ENCODE results near the gene SLC37A4. TPM values are rescaled to one million over a fixed set of nuclear protein-coding genes. Genes with fewer than 3 reads are reported as not detected.

The SLC37A4 gene
- polyA plus RNA-seq, 1 of the 3 experiments (the other 2 are of a cell fraction): 21.8 TPM

DNA sequence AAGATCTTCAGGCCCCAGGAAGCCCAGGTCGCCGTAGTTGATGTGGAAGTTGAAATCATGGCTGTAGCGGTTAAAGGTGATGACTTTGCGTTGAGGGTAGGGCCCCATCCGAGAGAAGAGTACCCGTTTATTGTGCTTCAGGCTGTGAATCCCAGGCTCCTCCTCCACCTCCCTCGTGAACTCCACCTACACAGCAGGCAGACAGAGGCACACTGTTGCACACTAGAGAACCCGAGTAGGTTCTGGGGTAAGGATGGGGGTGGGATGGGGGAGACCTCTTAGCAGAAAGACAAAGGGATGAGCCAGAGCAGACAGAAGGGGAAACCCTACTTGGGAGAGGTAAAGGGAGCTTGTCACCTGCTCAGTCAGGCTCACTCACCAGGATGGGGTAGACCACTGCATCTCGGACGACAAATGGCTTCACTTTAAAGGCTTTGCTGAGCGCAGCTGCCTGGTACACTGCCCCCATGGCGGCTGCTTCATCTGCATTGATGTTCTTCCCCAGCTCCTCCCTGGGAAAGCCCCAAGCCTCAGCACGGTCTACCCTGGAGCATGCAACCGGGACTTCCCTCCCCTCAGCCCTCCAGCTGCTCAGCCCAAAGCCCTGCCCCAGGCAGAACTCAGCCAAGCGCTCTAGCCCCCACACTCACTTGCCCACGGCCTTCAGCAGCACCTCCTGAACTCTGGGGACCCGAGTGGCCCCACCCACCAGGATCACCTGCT lies 20.9 kb upstream of the SLC37A4 start:
- H4K20me1 ChIP-seq (ENCODE audit: insufficient read depth): no peaks in the 10 kb centered on the region
- POLR2A ChIA-PET: interaction anchor here (1.2 kb wide), 1 partner anchor 9 kb away, joined by 4 read pairs; no protein-coding TSS in a partner anchor
- TF ChIP-seq RFX5 (IDR thresholded peaks at IDR 0.05; ENCODE audit: low read length) (no peak), EZH2phosphoT487 (IDR thresholded peaks at IDR 0.05; ENCODE audit: borderline replicate concordance, low read depth) (no peak), SIN3A (IDR thresholded peaks at IDR 0.05; ENCODE audit: borderline replicate concordance, low read depth, low read length) (no peak), ELF1 (IDR thresholded peaks at IDR 0.05) (no peak), JUND (IDR thresholded peaks at IDR 0.05) (no peak), RCOR1 (IDR thresholded peaks at IDR 0.05; ENCODE audit: low read length) (no peak), RXRA (IDR thresholded peaks at IDR 0.05; ENCODE audit: borderline replicate concordance, low read depth) (no peak), GABPA (IDR thresholded peaks at IDR 0.05; ENCODE audit: low read depth) (no peak), MXI1 (IDR thresholded peaks at IDR 0.05; ENCODE audit: low read depth, low read length) (no peak)
- TF ChIP-seq, protein P1, sequence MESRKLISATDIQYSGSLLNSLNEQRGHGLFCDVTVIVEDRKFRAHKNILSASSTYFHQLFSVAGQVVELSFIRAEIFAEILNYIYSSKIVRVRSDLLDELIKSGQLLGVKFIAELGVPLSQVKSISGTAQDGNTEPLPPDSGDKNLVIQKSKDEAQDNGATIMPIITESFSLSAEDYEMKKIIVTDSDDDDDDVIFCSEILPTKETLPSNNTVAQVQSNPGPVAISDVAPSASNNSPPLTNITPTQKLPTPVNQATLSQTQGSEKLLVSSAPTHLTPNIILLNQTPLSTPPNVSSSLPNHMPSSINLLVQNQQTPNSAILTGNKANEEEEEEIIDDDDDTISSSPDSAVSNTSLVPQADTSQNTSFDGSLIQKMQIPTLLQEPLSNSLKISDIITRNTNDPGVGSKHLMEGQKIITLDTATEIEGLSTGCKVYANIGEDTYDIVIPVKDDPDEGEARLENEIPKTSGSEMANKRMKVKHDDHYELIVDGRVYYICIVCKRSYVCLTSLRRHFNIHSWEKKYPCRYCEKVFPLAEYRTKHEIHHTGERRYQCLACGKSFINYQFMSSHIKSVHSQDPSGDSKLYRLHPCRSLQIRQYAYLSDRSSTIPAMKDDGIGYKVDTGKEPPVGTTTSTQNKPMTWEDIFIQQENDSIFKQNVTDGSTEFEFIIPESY (IDR thresholded peaks at IDR 0.05; ENCODE audit: borderline replicate concordance, low read depth): no peak
- TF ChIP-seq, protein P2, sequence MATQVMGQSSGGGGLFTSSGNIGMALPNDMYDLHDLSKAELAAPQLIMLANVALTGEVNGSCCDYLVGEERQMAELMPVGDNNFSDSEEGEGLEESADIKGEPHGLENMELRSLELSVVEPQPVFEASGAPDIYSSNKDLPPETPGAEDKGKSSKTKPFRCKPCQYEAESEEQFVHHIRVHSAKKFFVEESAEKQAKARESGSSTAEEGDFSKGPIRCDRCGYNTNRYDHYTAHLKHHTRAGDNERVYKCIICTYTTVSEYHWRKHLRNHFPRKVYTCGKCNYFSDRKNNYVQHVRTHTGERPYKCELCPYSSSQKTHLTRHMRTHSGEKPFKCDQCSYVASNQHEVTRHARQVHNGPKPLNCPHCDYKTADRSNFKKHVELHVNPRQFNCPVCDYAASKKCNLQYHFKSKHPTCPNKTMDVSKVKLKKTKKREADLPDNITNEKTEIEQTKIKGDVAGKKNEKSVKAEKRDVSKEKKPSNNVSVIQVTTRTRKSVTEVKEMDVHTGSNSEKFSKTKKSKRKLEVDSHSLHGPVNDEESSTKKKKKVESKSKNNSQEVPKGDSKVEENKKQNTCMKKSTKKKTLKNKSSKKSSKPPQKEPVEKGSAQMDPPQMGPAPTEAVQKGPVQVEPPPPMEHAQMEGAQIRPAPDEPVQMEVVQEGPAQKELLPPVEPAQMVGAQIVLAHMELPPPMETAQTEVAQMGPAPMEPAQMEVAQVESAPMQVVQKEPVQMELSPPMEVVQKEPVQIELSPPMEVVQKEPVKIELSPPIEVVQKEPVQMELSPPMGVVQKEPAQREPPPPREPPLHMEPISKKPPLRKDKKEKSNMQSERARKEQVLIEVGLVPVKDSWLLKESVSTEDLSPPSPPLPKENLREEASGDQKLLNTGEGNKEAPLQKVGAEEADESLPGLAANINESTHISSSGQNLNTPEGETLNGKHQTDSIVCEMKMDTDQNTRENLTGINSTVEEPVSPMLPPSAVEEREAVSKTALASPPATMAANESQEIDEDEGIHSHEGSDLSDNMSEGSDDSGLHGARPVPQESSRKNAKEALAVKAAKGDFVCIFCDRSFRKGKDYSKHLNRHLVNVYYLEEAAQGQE (IDR thresholded peaks at IDR 0.05; ENCODE audit: low read depth, low read length): no peak
- no peak for DNase-seq
- H3K4me1 ChIP-seq (ENCODE audit: control insufficient read depth in 1 of 2, insufficient read depth in 2 of 2, low read depth in 1 of 2, low read length in 1 of 2): peaks cover 8 to 14% of the 10 kb centered on the region in 2 experiments; a peak in 1 of 4 replicates
- H3K27me3 ChIP-seq (ENCODE audit: insufficient read depth): no peaks in the 10 kb centered on the region
- 97% methylated on average over 10 of the region's 17 CpGs for WGBS (ENCODE audit: low lambda C conversion rate)
- no peaks in the 10 kb centered on the region for H3K9me3 ChIP-seq
- peaks cover 25% of the 10 kb centered on the region for H3K79me2 ChIP-seq (ENCODE audit: insufficient read depth)
- H3K9me2 ChIP-seq: no peaks in the 10 kb centered on the region
- H3K27ac ChIP-seq (ENCODE audit: low read depth in 2 of 2, low read length in 1 of 2): no peak overlapping the region
- H3K4me2 ChIP-seq: no peak overlapping the region
- H2AFZ ChIP-seq (ENCODE audit: low read depth): no peak overlapping the region
- no peak overlapping the region for H3K9ac ChIP-seq
- H3K36me3 ChIP-seq (replicated peaks in 1 of 2; ENCODE audit: control insufficient read depth in 1 of 2, insufficient read depth in 2 of 2, low read length in 1 of 2): peaks cover 41 to 78% of the 10 kb centered on the region in 2 experiments
- no peaks in the 10 kb centered on the region for H3F3A ChIP-seq (replicated peaks; ENCODE audit: insufficient read depth)
- H3K4me3 ChIP-seq (ENCODE audit: low read depth in 2 of 2, low read length in 1 of 2): no peak overlapping the region
- CTCF ChIA-PET: interaction anchor here (1.4 kb wide), 1 partner anchor 22 kb away, joined by 5 read pairs; no protein-coding TSS in a partner anchor
